GM21515 (cell line): ENCODE measurements around the gene ACP6.
"Not testable (repeated sequence)": the region's sequence is repeated elsewhere in the genome, so short reads cannot be mapped to it uniquely, and the experiment has no call there.

ENCODE experiments used
- ATAC-seq: cut with Tn5 transposase; IDR thresholded peaks from one replicate; pipeline ENCODE4 v1.9.1; 2021; ENCODE audit not compliant: unreplicated experiment

ACP6 gene

DNA sequence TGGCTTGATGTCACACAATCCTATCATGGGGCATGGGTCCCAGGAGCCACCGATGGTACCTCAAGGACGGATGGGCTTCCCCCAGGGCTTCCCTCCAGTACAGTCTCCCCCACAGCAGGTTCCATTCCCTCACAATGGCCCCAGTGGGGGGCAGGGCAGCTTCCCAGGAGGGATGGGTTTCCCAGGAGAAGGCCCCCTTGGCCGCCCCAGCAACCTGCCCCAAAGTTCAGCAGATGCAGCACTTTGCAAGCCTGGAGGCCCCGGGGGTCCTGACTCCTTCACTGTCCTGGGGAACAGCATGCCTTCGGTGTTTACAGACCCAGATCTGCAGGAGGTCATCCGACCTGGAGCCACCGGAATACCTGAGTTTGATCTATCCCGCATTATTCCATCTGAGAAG lies 46.3 kb downstream of the ACP6 start:
- no peak for ATAC-seq

DNA sequence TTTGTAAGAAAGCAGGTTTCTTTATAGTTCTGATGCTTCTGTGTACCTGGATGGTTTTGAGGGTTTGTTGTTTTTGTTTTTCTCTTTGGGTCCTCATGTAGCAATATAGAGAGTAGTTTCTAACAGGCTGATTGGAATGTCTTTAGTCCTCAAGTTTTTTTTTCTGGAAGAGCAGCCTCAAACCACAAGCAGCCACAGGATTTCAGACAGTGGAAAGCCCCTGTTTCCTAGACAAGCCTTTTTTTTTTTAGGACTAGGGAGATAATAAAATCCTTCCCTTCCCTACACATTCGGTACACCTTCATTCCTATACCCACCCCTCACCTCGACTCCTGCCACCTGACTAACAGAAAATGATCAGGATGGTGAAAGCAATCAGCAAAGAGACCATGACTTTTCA lies 47.6 kb downstream of the ACP6 start:
- no peak for ATAC-seq

DNA sequence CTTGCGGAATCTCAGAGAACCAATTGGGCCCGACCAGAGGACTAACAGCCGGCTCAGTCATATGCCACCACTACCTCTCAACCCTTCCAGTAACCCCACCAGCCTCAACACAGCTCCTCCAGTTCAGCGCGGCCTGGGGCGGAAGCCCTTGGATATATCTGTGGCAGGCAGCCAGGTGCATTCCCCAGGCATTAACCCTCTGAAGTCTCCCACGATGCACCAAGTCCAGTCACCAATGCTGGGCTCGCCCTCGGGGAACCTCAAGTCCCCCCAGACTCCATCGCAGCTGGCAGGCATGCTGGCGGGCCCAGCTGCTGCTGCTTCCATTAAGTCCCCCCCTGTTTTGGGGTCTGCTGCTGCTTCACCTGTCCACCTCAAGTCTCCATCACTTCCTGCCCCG lies 49.8 kb downstream of the ACP6 start:
- no peak for ATAC-seq

DNA sequence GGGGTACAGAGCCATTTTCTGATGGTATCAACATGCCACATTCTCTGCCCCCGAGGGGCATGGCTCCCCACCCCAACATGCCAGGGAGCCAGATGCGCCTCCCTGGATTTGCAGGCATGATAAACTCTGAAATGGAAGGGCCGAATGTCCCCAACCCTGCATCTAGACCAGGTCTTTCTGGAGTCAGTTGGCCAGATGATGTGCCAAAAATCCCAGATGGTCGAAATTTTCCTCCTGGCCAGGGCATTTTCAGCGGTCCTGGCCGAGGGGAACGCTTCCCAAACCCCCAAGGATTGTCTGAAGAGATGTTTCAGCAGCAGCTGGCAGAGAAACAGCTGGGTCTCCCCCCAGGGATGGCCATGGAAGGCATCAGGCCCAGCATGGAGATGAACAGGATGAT lies 50.6 kb downstream of the ACP6 start:
- ATAC-seq, result no peak

DNA sequence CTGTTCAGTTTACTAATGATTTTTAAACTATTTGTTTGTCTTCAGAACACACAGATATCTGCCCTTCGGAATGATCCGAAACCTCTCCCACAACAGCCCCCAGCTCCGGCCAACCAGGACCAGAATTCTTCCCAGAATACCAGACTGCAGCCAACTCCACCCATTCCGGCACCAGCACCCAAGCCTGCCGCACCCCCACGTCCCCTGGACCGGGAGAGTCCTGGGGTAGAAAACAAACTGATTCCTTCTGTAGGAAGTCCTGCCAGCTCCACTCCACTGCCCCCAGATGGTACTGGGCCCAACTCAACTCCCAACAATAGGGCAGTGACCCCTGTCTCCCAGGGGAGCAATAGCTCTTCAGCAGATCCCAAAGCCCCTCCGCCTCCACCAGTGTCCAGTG lies 51.6 kb downstream of the ACP6 start:
- ATAC-seq, result no peak

DNA sequence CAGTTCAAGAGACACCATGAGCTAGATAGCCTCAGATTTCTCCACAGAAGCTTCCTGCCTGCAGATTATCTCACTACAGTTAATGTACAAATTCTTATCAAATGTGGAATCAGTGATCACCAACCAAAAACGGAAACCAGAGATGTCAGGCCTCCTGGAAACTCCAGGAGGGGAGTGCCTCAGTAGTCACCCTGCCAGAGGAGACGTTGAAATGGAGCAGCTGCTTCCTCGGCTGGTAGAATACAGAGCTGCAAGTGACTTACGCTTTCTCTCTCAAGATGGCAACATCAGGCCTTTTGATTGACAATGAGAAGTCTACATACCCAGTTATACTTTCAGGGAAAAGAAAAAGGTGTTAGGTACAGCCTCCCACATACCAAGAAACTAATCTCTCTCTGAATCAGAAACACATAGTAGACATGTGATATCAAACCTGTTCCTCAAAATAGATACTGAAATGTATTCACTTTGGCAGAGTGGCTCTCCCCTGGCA lies 52.2 kb downstream of the ACP6 start:
- no peak for ATAC-seq

DNA sequence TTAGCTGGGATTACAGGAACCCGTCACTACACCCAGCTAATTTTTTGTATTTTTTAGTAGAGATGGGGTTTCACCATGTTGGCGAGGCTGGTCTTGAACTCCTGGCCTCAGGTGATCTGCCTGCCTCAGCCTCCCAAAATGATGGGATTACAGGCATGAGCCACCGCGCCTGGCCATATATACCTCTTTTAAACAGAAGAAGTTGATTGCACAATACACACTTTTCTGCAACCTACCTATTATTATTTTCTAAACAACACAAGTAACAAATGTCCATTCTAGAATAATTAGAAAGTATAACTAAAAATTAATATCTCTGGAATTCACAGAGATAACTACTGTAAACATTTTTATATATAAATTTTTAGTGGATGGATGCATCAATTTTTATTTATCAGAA lies 55.4 kb downstream of the ACP6 start:
- not testable (repeated sequence) for ATAC-seq

DNA sequence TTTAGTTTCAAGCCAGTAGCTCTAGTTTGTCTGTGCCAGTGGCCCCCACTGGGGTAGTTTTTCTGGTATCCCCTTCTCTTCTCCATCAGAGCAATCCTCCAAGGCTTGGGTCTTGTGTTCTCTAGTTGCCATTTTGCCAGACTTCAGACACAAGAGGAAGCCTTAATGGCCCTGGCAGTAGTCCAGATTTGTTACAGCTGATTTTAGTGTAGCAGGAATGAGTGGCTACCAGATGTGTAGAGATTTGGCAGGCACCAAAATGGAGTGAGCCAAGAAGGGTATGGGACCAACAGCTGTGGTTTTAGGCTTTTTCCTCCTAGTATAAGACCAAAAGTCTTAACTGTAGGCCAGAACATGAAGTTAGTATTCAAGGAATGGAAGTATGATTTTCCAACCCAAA lies 56.8 kb downstream of the ACP6 start:
- ATAC-seq, result no peak

DNA sequence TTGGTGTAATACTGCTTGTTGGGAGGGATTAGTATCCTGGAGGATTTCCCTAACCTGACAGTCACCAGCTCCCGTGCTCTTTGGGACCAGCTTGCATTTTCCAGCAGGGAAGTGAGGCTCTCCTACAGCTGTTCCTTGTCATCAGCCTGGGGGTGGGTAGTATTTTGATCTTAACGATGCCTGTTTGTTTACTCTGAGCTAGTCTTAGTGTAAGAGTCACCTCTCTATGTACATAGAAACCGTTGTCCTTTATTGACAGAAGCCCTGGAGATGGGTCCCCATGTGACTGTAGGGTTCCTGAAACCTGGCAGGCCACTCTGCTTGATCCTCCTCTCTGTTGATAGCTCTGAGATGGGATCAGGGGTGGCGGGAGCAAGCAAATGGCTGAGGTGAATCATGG lies 58.0 kb downstream of the ACP6 start:
- no peak for ATAC-seq

DNA sequence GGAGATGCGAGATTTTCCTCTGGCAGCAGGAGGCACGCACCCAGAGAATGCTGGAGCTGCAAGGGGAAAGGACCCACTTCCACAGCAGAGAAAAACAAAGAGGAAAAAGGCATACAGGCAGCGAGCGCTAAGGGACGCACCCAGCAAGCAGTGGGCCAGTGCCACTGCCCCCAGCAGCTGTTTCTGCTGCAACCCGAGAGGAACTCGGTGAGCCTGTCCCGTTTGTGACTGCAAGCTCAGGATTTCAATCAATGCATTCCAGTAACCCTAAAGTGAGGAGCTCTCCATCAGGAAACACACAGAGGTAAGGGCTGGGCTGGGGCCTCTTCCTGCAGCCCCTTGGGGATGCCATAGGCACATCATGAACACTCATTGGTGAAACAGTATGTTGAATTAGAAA lies 58.7 kb downstream of the ACP6 start:
- ATAC-seq, result no peak

DNA sequence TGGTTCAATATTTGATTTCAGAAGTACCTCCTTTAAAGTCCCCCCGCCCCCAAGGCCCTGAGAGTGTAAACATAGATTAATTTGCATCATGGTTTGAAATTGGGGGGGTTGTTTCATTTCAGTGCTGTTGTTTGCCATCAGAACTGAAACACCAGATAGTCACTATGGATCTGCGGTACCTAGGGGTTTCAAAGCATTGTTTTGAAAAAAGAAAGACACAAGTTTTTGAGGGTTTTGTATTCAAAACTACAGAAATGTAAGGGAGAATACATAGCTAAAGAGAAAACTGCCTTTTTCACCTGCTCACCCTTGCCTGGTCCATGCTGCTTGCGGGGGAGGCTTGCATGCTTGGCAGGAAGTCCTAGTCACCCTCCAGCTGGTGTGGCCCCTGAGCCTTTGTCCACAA lies 59.3 kb downstream of the ACP6 start:
- peak; percentile 88 for ATAC-seq

DNA sequence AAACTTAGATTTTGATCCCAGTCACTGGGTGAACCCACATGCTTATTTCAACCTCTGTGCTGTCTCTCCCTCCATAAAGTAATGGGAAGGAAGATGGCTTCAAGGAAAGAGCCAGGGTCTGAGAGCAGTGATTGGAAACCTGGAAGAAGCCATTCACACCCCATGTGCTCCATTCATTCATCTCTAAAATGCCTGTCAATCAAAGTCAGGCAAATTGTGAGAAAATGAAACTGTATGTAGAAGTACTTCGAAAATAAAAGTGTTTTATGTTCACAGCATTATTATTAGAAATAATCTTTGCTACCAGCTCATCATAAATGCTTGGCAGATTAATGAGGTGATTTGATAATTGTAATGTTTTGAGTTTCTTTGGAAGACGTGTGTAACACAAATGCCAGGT lies 61.0 kb downstream of the ACP6 start:
- no peak for ATAC-seq

DNA sequence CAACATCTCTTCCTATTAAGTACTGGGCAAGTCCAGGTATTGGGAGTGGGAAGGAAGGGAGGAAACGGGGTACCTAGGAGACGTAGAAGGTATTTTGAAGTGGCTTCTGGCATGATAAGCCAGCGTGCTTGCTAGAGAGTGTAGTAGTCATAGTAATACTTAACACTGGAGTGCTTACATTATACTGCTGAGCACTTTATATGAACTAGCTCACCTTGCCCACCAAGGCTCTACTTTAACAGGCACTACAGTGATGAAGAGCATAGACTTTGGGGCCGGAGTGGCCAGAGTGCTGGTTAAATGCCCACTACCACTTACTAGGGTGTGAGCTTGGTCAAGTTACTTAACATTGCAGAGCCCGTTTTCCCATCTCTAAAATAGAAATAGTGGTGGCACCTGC lies 61.7 kb downstream of the ACP6 start:
- no peak for ATAC-seq

DNA sequence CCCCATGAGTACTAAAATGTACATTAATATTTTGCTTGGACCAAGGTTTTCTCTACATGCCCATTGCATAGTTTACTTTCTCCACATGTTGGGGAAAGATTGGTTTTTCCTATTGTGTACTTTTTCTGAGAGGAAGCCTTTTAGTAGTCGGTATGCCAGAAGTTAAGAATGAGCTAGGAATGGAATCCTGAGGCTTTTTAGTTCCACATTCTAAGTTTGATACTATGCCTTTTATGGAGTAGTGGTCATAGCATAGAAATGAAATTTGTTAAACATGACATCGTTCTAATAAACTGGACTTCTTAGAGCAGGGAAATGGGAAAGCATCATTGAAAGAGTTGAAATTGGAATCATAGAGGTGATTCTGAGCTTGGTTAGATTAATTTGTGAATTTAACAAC lies 64.7 kb downstream of the ACP6 start:
- ATAC-seq, result no peak

DNA sequence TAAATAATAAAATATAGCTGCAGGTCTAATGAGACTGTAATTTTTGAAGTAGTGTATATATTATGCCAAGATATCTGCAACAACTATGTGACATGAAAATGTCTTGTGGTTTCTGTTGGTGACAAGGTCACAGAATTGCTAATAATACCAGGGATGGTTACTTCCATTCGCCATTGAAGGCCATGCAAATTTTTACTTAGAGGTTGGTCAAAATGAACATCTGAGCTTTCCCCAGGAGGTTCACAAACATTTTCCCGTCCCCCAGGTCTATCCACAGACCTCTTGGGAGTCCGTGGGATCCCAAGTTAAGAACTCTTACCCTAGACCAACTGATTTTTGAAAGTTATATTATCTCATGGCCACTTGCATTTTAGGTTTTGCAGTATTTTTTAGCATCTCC lies 66.3 kb downstream of the ACP6 start:
- ATAC-seq, result no peak

DNA sequence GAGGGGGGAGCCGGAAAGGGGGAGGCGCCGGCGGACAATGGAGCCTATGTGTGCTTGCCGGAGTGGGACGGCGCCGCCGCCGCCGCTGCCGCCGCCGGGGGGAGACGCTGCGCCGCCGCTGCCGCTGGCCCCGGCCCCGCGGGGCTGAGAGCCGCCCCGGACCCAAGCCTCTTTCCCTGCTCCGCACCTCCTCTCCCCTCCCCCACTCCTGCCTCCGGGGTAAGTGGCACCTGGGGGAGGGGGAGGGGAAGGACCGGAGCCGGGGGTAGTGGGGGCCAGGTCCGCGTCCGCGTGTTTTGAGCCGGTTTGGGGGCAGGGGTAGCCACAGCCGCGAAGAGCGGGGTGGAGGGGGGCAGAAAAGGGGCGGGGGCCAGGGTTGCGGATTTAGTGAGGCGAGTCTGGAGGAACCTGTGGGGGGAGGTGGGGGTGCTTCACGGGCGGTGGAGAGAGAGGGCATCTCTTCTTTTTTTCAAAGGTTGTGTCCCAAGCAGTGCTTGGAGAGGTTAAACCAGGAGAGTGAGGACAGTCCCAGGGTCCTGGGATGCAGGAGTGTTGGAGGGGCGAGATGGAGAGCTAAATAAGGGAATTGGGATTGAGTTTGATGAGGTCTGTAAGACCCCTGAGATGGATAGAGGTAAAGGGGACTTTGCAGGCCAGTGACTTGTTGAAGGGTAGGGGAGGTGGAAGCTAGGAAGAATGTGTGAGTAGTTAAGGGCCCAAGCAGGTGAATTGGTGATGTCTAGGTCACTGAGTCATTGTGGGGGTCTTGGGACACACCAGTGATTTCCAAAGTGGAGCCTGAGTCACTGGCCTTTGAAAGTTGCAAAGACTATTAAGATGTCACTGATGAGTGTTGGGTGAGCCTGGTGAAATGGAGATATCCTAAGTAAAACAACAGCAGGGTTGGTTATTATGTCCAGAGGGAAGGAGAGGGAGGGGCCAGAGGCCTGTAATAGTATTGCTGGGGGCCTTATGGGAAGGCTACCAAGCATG lies 69.9 kb downstream of the ACP6 start:
- ATAC-seq, result no peak

DNA sequence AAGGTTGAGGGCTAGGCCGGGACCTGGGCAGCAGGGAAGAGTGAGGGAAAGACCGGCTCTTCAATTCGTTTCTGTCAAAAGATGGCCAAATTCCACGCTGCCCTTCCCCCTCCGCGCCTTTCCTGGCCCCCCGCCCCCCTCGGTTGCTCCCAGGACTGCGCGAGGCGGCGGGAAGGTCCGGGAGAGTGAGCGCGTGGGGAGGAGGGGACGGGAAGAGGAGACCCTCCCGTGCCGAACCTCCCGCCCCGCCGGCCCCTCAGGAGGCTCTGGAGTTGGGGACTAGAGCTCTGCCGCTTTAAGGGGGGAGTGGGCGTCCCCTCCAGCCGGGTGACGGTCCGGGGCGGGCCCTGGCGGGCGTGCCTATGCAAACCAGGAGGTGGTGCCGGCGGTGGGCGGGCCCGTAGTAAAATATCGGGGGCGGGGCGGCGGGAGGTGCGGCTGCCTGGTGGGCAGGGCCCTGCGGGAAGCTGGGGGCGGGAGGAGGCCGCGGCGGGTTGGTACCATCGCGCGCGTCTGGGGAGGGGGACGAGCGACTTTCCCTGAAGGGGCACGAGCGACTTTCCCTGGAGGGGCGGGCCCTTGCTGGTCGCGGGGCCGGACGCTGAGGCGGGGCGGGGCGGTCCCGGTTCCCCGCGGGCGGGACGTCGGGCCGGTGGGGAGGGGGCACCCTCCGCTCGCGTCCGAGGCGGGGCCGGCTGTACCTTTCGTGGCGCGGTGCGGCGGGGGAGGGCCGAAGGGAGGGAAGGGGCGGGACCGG lies 70.8 kb downstream of the ACP6 start:
- ATAC-seq, result peak; percentile 78

DNA sequence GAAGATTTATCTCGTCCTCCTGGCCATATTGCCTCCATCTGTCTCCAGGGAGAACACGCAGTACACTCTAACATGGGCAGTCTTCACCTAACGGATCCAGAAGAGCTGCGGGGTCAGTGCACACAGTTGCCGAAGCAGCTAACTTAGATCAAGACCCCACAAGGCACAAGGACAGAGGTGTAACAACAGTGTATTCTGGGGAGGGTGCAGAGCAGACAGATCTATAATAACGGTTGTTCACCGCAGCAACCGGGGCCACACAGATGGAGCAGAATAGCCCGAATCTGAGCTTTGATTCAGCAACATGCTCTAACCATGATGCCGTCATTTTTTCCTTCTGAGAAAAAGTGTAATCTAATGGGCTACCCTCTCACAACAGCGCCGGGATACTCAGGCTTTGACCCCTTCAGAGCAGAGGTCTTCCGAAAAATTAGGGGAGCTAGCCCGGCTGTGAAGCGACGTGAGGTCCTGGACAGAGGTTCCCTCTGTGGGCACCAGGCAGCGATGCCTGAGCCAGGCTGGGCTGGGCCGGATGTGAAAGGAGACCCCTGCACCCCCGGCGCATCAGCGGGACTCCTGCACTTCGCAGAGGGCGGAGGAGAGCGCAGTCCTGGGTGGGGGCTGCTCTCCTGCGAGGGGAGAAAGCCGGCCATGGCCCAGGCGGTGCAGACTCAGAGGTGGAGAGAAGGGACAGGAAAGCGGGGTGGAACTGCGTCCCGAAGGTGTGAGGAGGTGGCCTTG lies 71.5 kb downstream of the ACP6 start:
- ATAC-seq, result peak; percentile 5

DNA sequence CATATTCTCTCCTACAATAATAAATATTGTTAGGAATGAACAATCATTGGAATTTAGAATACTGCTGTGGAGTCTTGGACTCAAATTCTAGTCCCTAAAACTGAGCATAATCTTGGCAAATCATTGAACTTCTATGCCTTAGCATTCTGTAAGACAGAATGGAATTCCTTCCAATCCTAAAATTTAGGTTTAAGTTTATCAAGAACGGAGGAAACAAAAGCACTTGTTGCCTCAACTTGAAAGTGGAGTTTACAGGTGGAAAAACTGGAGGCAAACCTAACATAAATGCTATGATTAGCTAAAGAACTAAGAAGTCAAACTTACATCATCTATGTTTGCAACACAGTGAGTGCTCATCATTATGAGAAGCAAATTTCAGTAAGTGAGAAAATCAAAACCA lies 73.3 kb downstream of the ACP6 start:
- no peak for ATAC-seq
